ENCODE data around the gene ITIH1. TPM values are rescaled to one million over a fixed set of nuclear protein-coding genes. Genes with fewer than 3 reads are reported as not detected.

The ITIH1 gene
- total and polyA plus RNA-seq, 9 of the 15 experiments (the other 6 are each of a cell fraction or from before 2014, with no cell fraction given), result 0.31 TPM; not detected in 8

- H4K20me1 ChIP-seq (replicated peaks; ENCODE audit: control insufficient read depth, insufficient read depth, low read length), result no peaks in the 10 kb centered on the region
- H2AFZ ChIP-seq (ENCODE audit: low read depth, low read length), result no peak overlapping the region
- peaks cover 0 to 25% of the 10 kb centered on the region in 2 experiments; a peak in 3 of 5 replicates for H3K27me3 ChIP-seq (ENCODE audit: control insufficient read depth in 2 of 2, insufficient read depth in 2 of 2, low read length in 2 of 2)
- no peaks in the 10 kb centered on the region for H3K9me1 ChIP-seq (ENCODE audit: control insufficient read depth, insufficient read depth, low read length)
- no peaks in the 10 kb centered on the region for H3K79me2 ChIP-seq (ENCODE audit: control insufficient read depth, insufficient read depth, low read length)
- FAIRE-seq (no peak), DNase-seq (ENCODE audit: extremely low read depth in 1 of 4, low spot score in 3 of 4) (no peak), ATAC-seq (no peak)
- no peaks in the 10 kb centered on the region for H3K36me3 ChIP-seq (ENCODE audit: control insufficient read depth, insufficient read depth, low read length)
- no TSS peak for BruUV-seq (replicated peaks)
- in situ Hi-C loops (cut with MboI) (no loop called here), intact Hi-C loops (cut with micrococcal nuclease) (no loop called here)
- H3K9me3 ChIP-seq (replicated peaks; ENCODE audit: control insufficient read depth, insufficient read depth, low read depth, low read length), result no peaks in the 10 kb centered on the region
- H3K27ac ChIP-seq (ENCODE audit: extremely low read depth, low read depth, low read length), result no peak overlapping the region
- CTCF ChIA-PET (ENCODE audit: low intra/inter-chr PET ratio), result no interaction called here
- WGBS (ENCODE audit: insufficient coverage, low coverage, missing lambda C conversion rate), result 35% methylated on average over 9 of the region's 9 CpGs
- no peak overlapping the region for H3K9ac ChIP-seq (ENCODE audit: insufficient read depth in 1 of 2, low read depth in 2 of 2, low read length in 2 of 2)
- H3K4me2 ChIP-seq (ENCODE audit: insufficient read depth, low read length), result no peak overlapping the region
- peaks cover 0 to 18% of the 10 kb centered on the region in 2 experiments; a peak in 2 of 5 replicates for H3K4me1 ChIP-seq (replicated peaks in 1 of 2; ENCODE audit: control insufficient read depth in 2 of 2, insufficient read depth in 2 of 2, low read length in 2 of 2)
- POLR2A ChIA-PET, result interaction anchor here (0.6 kb wide), 1 partner anchor 1007 kb away, joined by 4 read pairs; no protein-coding TSS in a partner anchor
- H3K4me3 ChIP-seq, result no peak overlapping the region
- TF ChIP-seq NFYB (IDR thresholded peaks at IDR 0.05; ENCODE audit: extremely low read depth, insufficient read length), result no peak
- TF ChIP-seq RBM15 (IDR thresholded peaks at IDR 0.05; ENCODE audit: insufficient read depth, low read length), result no peak
- TF ChIP-seq ATF6 (CRISPR knock-in tag; IDR thresholded peaks at IDR 0.05), result no peak
- TF ChIP-seq DMBX1 (CRISPR knock-in tag; IDR thresholded peaks at IDR 0.05; ENCODE audit: borderline replicate concordance), result no peak
- no peak for TF ChIP-seq MLLT1 (IDR thresholded peaks at IDR 0.05)
- no peak for TF ChIP-seq JUN (IDR thresholded peaks at IDR 0.05; ENCODE audit: borderline replicate concordance, low read depth, low read length)
- no peak for TF ChIP-seq JUN (CRISPR knock-in tag; IDR thresholded peaks at IDR 0.05; ENCODE audit: borderline replicate concordance)
- no peak for TF ChIP-seq ETS2 (tag; IDR thresholded peaks at IDR 0.05; ENCODE audit: borderline replicate concordance, poor library complexity, severe bottlenecking)
- no peak for TF ChIP-seq EP300 (IDR thresholded peaks at IDR 0.05; ENCODE audit: low read length)
- no peak for TF ChIP-seq ATF3 (IDR thresholded peaks at IDR 0.05)
- no peak for TF ChIP-seq ATF3 (CRISPR knock-in tag; conservative IDR thresholded peaks at IDR 0.05)
- no peak for TF ChIP-seq ELK1 (CRISPR knock-in tag; IDR thresholded peaks at IDR 0.05)
- TF ChIP-seq TCFL5 (CRISPR knock-in tag; conservative IDR thresholded peaks at IDR 0.05), result no peak
- TF ChIP-seq TFAP4 (CRISPR knock-in tag; IDR thresholded peaks at IDR 0.05; ENCODE audit: borderline replicate concordance), result no peak
Observed at GRCh38 chr3:52795298-52795900, 18.0 kb downstream of the ITIH1 start.
